Glutamatergic neuron (in vitro differentiated cells): Measurements from ENCODE around the gene ANTXR1. TPM values are rescaled to one million over a fixed set of nuclear protein-coding genes. Genes with fewer than 3 reads are reported as not detected.

ENCODE experiments used
- DNase-seq: peaks from one replicate; pipeline ENCODE4 v3.0.0; 2022
- H3K27ac Mint-ChIP-seq: one replicate; pipeline ENCODE4 v1.8.0; 2020; ENCODE audit warnings: mild to moderate bottlenecking, mixed read lengths, inconsistent platforms; ENCODE audit not compliant: unreplicated experiment
- H3K27me3 Mint-ChIP-seq: one replicate; pipeline ENCODE4 v1.8.0; 2020; ENCODE audit warnings: mild to moderate bottlenecking, moderate library complexity, mixed read lengths, inconsistent platforms; ENCODE audit not compliant: unreplicated experiment
- H3K36me3 Mint-ChIP-seq: one replicate; pipeline ENCODE4 v1.8.0; 2020; ENCODE audit warnings: mild to moderate bottlenecking, mixed read lengths, inconsistent platforms; ENCODE audit not compliant: unreplicated experiment
- H3K4me1 Mint-ChIP-seq: one replicate; pipeline ENCODE4 v1.8.0; 2020; ENCODE audit warnings: mild to moderate bottlenecking, low read depth, mixed read lengths, inconsistent platforms; ENCODE audit not compliant: unreplicated experiment
- H3K4me3 Mint-ChIP-seq: one replicate; pipeline ENCODE4 v1.8.0; 2020; ENCODE audit warnings: mild to moderate bottlenecking, mixed read lengths, inconsistent platforms; ENCODE audit not compliant: unreplicated experiment
- H3K9me3 Mint-ChIP-seq: one replicate; pipeline ENCODE4 v1.8.0; 2020; ENCODE audit warnings: mild to moderate bottlenecking, moderate library complexity, mixed read lengths, inconsistent platforms; ENCODE audit not compliant: unreplicated experiment
- total RNA-seq: library from RNA; stranded (reverse); fragmentation: NEBNext Ultra II Directional; extraction: Animal tissue kit (Norgen Biotek cat#: 25700); gene quantifications from one replicate; pipeline ENCODE4 v1.2.1, GENCODE V29; 2021; ENCODE audit not compliant: unreplicated experiment
- TF ChIP-seq, protein P1 (sequence below): fragments of 200-600 bp; sonication (generic); IDR thresholded peaks from one replicate; pipeline ENCODE4 v1.5.0; 2021; ENCODE audit not compliant: partially characterized antibody, unreplicated experiment

The ANTXR1 gene
- total RNA-seq, 1 donor from 2014 or later, result 26.7 TPM

DNA sequence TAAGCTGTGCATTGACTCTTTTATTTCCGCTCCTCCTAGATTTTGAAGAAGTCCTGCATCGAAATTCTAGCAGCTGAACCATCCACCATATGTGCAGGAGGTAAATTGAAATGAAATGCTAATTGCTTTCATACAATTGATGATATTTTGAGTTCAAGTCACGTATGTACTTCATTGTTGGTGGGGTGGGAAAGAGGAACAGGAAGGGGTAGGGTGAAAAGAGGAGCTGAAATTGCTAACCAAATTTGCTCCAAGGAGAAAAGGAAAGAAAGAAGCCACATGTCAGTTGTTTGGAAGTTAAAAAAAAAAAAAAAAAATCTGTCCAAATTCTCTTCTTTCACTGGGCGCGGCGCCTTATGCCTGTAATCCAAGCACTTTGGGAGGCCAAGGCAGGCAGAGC, 77.8 kb downstream of the ANTXR1 start:
- H3K4me1 Mint-ChIP-seq, result peaks cover 3% of the 10 kb centered on the region
- H3K4me3 Mint-ChIP-seq, result no peak overlapping the region
- peaks cover 4% of the 10 kb centered on the region for H3K36me3 Mint-ChIP-seq
- no peak overlapping the region for H3K27ac Mint-ChIP-seq
- TF ChIP-seq, protein P1, sequence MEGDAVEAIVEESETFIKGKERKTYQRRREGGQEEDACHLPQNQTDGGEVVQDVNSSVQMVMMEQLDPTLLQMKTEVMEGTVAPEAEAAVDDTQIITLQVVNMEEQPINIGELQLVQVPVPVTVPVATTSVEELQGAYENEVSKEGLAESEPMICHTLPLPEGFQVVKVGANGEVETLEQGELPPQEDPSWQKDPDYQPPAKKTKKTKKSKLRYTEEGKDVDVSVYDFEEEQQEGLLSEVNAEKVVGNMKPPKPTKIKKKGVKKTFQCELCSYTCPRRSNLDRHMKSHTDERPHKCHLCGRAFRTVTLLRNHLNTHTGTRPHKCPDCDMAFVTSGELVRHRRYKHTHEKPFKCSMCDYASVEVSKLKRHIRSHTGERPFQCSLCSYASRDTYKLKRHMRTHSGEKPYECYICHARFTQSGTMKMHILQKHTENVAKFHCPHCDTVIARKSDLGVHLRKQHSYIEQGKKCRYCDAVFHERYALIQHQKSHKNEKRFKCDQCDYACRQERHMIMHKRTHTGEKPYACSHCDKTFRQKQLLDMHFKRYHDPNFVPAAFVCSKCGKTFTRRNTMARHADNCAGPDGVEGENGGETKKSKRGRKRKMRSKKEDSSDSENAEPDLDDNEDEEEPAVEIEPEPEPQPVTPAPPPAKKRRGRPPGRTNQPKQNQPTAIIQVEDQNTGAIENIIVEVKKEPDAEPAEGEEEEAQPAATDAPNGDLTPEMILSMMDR, result no peak
- no peaks in the 10 kb centered on the region for H3K27me3 Mint-ChIP-seq
- DNase-seq, result no peak
- H3K9me3 Mint-ChIP-seq, result no peaks in the 10 kb centered on the region

DNA sequence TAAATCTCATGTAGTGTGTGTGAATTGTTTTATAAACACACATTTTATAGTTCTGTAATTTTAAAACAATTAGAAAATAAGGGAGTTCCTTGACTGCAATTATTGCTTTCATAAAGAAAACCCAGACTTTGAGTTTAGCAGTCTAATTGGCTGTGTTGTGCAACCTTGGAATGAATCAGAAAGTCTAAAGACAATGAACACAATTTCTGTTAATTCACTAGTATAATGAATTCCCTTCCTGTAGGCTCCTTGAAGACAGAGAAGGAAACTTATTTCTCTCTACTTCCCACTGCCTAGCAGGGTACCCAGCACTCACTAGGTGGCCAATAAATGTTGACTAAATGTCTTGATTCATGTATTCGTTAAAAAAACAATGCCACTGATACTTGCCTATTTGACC, 79.9 kb downstream of the ANTXR1 start:
- Mint-ChIP-seq H3K4me1 (peaks cover 3% of the 10 kb centered on the region), H3K27ac (no peak overlapping the region), H3K36me3 (peaks cover 4% of the 10 kb centered on the region), H3K4me3 (no peak overlapping the region), H3K9me3 (no peaks in the 10 kb centered on the region), H3K27me3 (no peaks in the 10 kb centered on the region)
- TF ChIP-seq, protein P1, result no peak
- DNase-seq, result no peak

DNA sequence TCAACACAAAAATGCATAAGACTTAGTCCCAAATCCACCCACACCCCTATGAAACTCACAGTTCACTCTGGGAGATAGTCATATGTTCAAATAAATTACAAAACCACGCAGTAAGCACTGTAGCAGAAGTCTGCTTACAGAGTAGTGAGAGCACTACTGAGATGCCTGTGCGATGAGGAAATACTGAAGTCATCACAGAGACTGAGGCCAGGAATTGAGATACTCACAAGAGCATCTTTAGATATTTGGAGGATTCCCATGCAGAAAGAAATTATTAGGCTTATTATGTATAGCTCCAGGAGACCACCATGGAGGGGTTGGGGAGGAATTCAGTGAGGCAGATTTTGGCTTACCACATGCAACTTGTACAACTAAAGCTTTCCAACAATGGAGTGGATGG, 82.3 kb downstream of the ANTXR1 start:
- no peak overlapping the region for H3K4me3 Mint-ChIP-seq
- no peak for DNase-seq
- H3K36me3 Mint-ChIP-seq, result peaks cover 4% of the 10 kb centered on the region
- H3K27ac Mint-ChIP-seq, result no peak overlapping the region
- H3K4me1 Mint-ChIP-seq, result peaks cover 3% of the 10 kb centered on the region
- no peaks in the 10 kb centered on the region for H3K27me3 Mint-ChIP-seq
- TF ChIP-seq, protein P1, result no peak
- no peaks in the 10 kb centered on the region for H3K9me3 Mint-ChIP-seq

DNA sequence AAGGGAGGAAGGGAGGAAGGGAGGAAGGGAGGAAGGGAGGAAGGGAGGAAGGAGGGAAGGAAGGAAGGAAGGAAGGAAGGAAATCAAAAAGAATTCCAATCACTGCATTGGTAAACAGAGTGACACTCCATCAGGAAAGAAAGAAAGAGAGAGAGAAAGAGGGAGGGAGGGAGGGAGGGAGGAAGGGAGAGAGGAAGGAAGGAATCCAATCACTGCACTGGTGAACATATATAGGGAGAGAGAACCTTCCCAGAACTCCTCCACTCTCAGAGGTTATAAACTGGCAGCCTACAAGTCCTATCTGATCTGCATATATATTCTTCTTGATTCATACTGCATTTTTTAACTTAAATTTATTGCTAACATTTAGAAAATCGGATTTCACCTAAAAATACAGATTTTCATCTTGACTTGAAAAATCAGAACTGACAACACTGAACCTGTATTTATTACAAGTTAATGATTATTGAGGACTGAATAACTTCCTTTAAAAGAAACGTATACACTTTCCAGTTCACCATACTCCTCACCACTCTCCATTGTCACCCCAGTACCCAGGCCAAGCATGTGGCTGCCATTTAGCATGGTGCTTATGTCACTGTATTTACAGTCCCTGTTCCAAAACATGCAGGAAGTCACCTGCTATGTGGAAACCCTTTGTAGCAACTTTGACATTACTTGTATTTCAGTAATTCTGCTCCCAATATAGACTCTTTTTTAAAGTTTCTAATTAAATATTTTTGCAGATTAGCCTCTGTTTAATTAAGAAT, 83.5 kb downstream of the ANTXR1 start:
- no peak for DNase-seq
- H3K27ac Mint-ChIP-seq, result no peak overlapping the region
- no peak overlapping the region for H3K4me3 Mint-ChIP-seq
- no peaks in the 10 kb centered on the region for H3K36me3 Mint-ChIP-seq
- TF ChIP-seq, protein P1, result no peak
- H3K27me3 Mint-ChIP-seq, result no peaks in the 10 kb centered on the region
- H3K9me3 Mint-ChIP-seq, result no peaks in the 10 kb centered on the region
- H3K4me1 Mint-ChIP-seq, result peaks cover 3% of the 10 kb centered on the region

DNA sequence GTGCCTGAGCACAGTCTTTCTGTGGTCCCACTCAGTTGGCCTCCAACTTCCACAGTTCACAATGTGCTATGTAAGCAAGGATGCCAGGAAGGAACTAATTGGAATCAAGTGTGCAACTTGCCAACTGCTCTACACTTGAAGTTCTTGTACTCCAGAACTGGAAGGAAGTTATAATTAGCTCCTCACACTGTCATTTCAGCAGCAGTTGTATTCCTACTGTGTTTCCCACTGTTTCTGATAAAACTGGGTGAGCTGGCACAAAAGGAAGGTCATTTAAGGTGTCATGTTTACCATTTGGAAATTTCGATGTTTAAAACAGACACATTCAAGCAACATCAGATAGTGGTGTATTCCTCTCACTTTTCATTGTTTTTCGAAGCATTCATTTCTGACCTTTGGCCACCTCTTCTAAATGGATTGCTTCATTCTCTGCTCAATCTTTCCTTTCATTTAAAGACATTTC, 84.2 kb downstream of the ANTXR1 start:
- Mint-ChIP-seq H3K36me3 (no peaks in the 10 kb centered on the region), H3K27me3 (no peaks in the 10 kb centered on the region), H3K9me3 (no peaks in the 10 kb centered on the region), H3K4me3 (no peak overlapping the region), H3K4me1 (peaks cover 3% of the 10 kb centered on the region), H3K27ac (no peak overlapping the region)
- DNase-seq, result no peak
- TF ChIP-seq, protein P1, result no peak
